SK-N-SH (cell line): ENCODE data around the gene ISCA2.

Experiments used
- CTCF ChIP-seq: fragments of 200-600 bp; sonication (generic); IDR thresholded peaks from 2 replicates; pipeline ENCODE4 v1.6.1; 2017; ENCODE audit warnings: antibody characterized with exemption, mild to moderate bottlenecking, moderate library complexity
- EP300 ChIP-seq, 2 experiments: IDR thresholded peaks; 2 replicates each; pipeline versions ENCODE4 v1.4.0 to v1.6.1; 2012; ENCODE audit warnings: borderline replicate concordance in 1 of 2, low read depth in 1 of 2, low read length in 1 of 2
- GATA2 ChIP-seq: sonication (generic); formaldehyde crosslinking; IDR thresholded peaks from 2 replicates; pipeline ENCODE4 v1.5.0; 2020; ENCODE audit warnings: mild to moderate bottlenecking, missing genetic modification reagents
- NFIC ChIP-seq: IDR thresholded peaks from 2 replicates; pipeline ENCODE4 v1.4.0; 2012; ENCODE audit warnings: borderline replicate concordance
- POLR2AphosphoS5 ChIP-seq: IDR thresholded peaks from 2 replicates; pipeline ENCODE4 v1.6.1; 2012; ENCODE audit warnings: low read depth, low read length
- RCOR1 ChIP-seq: fragments of 150-350 bp; IDR thresholded peaks from 2 replicates; pipeline ENCODE4 v1.6.1; 2017; ENCODE audit warnings: antibody characterized with exemption, low read length
- TCF12 ChIP-seq: IDR thresholded peaks from 2 replicates; pipeline ENCODE4 v1.4.0; 2012
- TEAD4 ChIP-seq: IDR thresholded peaks from 2 replicates; pipeline ENCODE4 v1.4.0; 2012; ENCODE audit warnings: mild to moderate bottlenecking, borderline replicate concordance; ENCODE audit not compliant: insufficient read depth
- TF ChIP-seq, protein P1 (sequence below): IDR thresholded peaks from 2 replicates; pipeline ENCODE4 v1.4.0; 2012; ENCODE audit warnings: low read depth
- TF ChIP-seq, protein P2 (sequence below): IDR thresholded peaks from 2 replicates; pipeline ENCODE4 v1.4.0; 2012; ENCODE audit warnings: low read depth, borderline replicate concordance
- TF ChIP-seq, protein P3 (sequence below): fragments of 150-350 bp; IDR thresholded peaks from 2 replicates; pipeline ENCODE4 v1.6.1; 2017; ENCODE audit warnings: antibody characterized with exemption, low read length, low read depth, borderline replicate concordance

DNA sequence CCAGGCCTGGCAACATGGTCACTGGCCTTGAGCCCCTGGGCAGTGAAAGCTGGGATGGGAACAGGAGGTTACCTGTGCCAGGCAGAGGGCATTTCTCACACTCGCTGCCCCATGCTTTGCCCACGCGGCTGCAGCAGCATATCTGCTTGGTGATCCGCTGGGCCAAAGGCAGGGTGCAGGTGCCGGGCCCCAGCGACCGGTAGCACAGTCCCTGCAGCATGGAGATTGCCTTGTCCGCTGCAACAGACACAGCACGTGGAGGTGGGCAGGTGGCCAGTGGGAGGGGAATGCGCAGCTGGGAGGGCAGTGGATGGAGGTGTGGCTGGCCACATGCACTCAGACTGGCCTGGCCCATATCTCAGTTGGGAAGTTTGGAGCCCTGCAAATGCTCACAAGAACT is 35.3 kb downstream of the ISCA2 start:
- TF ChIP-seq CTCF (no peak), TEAD4 (no peak), TCF12 (no peak), EP300 (IDR thresholded peaks at IDR 0.05; ENCODE audit: borderline replicate concordance in 1 of 2, low read depth in 1 of 2, low read length in 1 of 2) (no peak), RCOR1 (no peak), POLR2AphosphoS5 (no peak), GATA2 (no peak), NFIC (no peak)
- TF ChIP-seq, protein P1, sequence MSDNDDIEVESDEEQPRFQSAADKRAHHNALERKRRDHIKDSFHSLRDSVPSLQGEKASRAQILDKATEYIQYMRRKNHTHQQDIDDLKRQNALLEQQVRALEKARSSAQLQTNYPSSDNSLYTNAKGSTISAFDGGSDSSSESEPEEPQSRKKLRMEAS = no peak
- TF ChIP-seq, protein P2, sequence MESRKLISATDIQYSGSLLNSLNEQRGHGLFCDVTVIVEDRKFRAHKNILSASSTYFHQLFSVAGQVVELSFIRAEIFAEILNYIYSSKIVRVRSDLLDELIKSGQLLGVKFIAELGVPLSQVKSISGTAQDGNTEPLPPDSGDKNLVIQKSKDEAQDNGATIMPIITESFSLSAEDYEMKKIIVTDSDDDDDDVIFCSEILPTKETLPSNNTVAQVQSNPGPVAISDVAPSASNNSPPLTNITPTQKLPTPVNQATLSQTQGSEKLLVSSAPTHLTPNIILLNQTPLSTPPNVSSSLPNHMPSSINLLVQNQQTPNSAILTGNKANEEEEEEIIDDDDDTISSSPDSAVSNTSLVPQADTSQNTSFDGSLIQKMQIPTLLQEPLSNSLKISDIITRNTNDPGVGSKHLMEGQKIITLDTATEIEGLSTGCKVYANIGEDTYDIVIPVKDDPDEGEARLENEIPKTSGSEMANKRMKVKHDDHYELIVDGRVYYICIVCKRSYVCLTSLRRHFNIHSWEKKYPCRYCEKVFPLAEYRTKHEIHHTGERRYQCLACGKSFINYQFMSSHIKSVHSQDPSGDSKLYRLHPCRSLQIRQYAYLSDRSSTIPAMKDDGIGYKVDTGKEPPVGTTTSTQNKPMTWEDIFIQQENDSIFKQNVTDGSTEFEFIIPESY = no peak
- TF ChIP-seq, protein P3, sequence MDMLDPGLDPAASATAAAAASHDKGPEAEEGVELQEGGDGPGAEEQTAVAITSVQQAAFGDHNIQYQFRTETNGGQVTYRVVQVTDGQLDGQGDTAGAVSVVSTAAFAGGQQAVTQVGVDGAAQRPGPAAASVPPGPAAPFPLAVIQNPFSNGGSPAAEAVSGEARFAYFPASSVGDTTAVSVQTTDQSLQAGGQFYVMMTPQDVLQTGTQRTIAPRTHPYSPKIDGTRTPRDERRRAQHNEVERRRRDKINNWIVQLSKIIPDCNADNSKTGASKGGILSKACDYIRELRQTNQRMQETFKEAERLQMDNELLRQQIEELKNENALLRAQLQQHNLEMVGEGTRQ = no peak
